GM19324 (cell line): ENCODE results near the gene AKAP6.

ENCODE experiments used
- ATAC-seq: cut with Tn5 transposase; IDR thresholded peaks from one replicate; pipeline ENCODE4 v1.9.1; 2021; ENCODE audit warnings: mild to moderate bottlenecking, moderate library complexity; ENCODE audit not compliant: unreplicated experiment, low FRiP score

AKAP6 gene

GRCh38 chr14:32724867-32725471 is 395.9 kb downstream of the AKAP6 start:
- ATAC-seq, result no peak

- no peak for ATAC-seq
These were observed 397.4 kb downstream of the AKAP6 start for GRCh38 chr14:32726516-32726915.

- no peak for ATAC-seq
These were observed 398.7 kb downstream of the AKAP6 start for GRCh38 chr14:32727832-32728231.

GRCh38 chr14:32728526-32728925 is 399.4 kb downstream of the AKAP6 start:
- no peak for ATAC-seq

GRCh38 chr14:32728976-32729375 is 399.9 kb downstream of the AKAP6 start:
- ATAC-seq, result no peak

DNA sequence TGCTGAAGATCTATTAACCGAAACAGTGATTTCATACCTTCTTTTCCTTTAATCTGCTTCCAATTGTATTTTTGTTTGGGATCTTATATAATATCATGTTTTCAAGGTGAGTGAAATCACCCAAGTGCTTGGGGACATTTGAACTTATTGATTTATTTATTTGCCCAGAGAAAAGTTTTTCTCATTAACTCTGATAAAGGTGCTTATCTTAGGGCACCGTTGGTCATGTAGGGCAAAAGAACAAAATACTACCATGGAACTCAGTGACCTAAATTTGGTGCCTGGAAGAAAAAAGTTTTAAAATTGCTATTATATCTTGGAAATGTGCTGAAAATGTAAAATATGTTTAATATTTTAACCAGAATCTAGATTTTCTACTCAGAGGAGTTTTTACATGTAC is 402.2 kb downstream of the AKAP6 start:
- no peak for ATAC-seq

GRCh38 chr14:32733015-32733414 is 403.9 kb downstream of the AKAP6 start:
- ATAC-seq, result no peak

GRCh38 chr14:32734261-32734660 is 405.2 kb downstream of the AKAP6 start:
- ATAC-seq, result no peak

DNA sequence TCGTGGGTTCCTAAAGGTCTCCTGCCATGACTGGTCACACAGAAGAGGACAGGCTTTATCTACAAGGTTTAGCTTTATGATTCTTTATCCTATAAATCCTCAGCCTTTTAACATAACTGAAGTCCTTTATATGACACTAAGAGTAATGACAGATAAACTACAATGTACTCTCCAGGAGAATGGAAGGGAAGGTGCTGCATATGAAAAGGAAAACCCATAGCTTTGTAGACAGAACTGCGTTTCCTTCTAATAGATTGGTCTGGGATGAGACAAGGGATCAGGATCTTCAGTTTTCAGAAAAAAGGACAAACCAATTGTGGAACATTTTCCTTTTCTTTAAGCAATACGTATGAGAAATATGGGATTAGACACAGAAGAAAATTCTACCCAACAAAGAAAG is 408.5 kb downstream of the AKAP6 start:
- ATAC-seq, result no peak

- no peak for ATAC-seq
These were observed 409.2 kb downstream of the AKAP6 start for GRCh38 chr14:32738206-32738871.

- ATAC-seq, result no peak
These were observed 415.8 kb downstream of the AKAP6 start for GRCh38 chr14:32744811-32745445.

- ATAC-seq, result no peak
These were observed 425.1 kb downstream of the AKAP6 start for GRCh38 chr14:32754209-32754608.

DNA sequence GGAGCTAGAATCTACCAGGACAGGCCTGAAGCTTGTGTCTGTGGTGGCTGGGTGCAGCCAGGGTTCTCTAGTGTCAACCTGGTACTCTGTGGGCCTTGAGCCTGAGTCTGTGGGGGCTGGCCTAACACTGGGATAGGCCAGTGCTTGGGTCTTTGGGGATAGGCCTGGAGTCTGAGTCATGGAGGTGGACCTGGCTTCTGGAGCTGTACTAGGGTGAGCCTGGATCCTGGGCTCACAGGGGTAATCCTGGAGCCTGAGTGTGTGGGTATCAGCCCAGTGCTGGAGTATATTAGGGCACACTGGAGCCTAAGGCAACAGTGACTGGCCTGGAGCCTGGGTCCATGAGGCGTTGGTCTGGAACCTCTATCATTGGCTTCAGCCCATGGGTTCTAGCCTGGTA is 427.1 kb downstream of the AKAP6 start:
- ATAC-seq, result no peak

DNA sequence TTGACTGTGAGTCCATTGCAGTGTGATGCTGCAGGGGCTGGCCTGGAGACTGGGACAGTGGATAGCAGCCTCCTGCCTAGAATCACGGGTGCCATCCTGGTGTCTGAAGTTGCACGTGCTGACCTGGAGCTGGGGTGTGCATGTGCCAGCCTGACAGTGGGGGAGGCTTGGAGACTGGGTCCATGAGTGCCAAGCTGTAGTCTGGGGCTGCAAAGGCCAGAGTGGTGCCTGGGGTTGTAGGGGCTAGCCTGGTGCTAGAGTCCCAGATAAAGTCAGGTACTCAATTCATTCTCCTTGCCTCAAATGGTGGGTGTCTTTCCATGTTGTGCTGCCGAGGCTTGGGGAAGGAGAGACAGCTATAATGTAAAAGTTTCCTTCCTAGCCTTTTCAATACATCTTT is 427.7 kb downstream of the AKAP6 start:
- no peak for ATAC-seq

- ATAC-seq, result no peak
These were observed 428.5 kb downstream of the AKAP6 start for GRCh38 chr14:32757568-32757967.

DNA sequence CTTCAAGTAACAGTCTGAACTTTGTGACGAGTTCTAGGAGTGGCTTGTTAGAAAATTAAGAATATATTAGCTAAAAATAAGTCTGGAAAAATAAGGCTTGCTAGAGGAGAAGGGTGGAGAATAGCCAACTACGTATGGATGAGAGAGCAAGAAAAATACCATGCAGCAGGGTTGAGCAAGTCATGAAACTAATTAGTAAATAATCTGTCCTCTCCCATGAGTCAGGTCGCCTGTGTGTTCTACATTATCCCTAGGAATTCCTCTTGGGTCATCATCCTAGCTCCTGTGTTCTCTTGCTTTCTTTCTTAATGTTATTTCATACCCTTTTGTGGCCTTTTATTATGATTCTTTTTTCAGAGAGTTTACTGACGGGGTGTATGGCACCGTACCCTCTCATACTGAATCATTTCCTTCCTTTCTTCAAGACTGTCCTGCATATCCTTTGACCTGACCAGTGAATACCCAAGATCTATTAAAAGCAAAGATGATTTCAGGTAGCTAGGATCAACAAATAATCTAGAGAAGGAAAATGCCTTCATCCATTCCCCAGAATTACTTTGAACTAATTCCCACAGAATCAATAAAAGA is 432.4 kb downstream of the AKAP6 start:
- ATAC-seq, result no peak

GRCh38 chr14:32762886-32763285 is 433.8 kb downstream of the AKAP6 start:
- no peak for ATAC-seq

- no peak for ATAC-seq
These were observed 434.6 kb downstream of the AKAP6 start for GRCh38 chr14:32763673-32764072.

DNA sequence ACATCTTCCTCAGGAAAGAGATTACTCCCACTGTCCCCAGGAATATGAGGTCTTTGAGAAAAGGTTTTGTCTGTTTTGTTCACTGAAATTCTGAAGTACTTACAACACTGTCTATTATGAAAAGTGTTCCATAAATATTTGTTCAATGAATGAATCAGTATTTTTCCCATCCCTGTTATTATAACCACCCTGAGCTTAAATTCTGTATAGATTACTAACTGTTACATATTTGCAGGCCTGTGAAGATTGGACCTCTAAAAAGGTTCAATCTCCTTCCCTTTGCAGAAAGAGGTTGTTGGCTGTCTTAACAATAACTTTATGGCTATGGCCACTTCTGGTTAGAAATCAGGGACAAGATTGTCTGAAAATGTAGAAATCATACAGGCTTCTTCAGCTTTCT is 435.0 kb downstream of the AKAP6 start:
- no peak for ATAC-seq

DNA sequence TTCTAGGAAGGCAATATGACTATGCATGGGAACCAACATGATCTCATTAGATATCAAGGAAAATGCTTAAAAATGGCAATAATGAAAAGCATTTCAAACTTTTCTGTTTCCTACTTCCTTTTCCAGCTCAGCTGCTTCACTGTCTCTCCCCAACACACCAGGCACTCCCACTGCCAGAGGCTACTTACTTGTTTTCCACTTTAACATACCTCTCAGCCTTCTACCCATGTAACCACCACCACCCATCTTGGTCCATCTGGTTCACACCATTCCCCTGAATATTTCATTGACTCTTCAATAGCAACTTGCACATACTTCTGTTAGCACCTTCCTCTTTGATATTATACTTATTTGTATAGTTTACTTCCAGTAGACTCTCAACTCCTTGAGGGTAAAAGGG is 441.3 kb downstream of the AKAP6 start:
- ATAC-seq, result no peak

DNA sequence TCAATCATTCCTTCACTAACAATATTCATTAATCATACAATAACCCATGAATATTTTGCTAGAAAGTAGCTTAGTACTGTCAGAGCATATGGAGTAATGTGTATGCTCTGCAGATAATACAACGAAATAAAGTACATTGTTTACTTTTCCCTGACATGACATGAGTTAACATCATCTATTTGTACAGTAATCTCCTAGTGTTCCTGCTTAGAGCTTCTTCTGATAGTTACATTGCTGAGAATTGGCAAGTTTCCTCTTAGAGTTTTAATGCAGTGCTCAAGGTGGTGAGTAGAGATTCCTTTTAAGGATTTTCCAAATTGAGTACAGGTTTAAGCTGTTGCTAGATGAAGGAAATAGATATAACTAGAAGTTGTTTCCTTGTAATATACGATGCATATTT is 445.1 kb downstream of the AKAP6 start:
- ATAC-seq, result no peak

GRCh38 chr14:32779840-32780239 is 450.7 kb downstream of the AKAP6 start:
- no peak for ATAC-seq
